Body of pancreas (tissue), 4 donors: Measurements from ENCODE around the gene STAT4.

Experiments used
- POLR2A ChIP-seq, 3 donors: fragments of 450-650 bp; IDR thresholded peaks; one replicate each; pipeline ENCODE4 v1.6.1; 2016; ENCODE audit warnings: antibody characterized with exemption in 3 of 3, mild to moderate bottlenecking in 2 of 3
- TF ChIP-seq, protein P1 (sequence below), 7 experiments: fragments of 450-650 bp in 4 of 7; fragments of 200-600 bp in 3 of 7; sonication (generic) in 3 of 7; IDR thresholded peaks; one replicate each; pipeline ENCODE4 v1.5.1; 2016 to 2019; ENCODE audit warnings: antibody characterized with exemption in 7 of 7

DNA sequence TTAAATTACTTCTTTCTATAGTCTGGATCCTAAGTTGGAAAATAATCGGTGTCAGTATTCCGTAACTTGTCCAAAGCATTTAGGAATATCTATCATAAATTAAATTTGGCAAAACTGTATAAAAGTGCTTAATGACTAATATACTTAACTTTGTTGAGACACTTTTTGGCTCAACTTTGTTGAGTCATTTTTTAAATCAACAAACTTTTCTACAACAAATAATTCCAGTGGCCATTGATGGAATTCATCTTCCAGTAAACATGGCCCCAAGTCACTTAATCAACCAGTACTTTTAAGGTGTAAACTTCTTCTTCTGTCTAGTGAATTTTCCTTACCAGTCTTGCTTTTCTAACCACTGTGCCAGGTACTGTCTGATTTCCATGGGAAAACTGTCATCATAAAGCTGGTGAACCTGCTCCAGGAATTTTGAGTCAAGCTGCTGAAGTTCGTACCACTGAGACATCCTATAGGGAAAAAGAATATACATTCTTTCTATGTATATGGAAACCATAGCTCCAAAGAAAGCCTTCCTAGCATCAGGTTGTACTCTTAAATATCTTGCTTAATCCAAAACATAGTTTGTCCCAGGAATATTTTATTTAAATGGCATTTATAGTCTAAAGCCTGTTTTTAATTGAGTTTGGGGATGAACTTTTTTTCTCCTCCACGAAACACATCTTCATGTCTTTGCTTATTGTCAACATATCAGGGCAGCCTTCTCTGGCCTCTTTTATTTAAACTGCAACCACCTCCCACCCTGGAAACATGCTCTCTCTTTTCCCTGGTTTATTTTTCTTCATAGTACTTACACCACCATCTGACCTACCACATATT lies 141.0 kb downstream of the STAT4 start:
- TF ChIP-seq POLR2A (IDR thresholded peaks at IDR 0.05), result no peak
- TF ChIP-seq, protein P1, sequence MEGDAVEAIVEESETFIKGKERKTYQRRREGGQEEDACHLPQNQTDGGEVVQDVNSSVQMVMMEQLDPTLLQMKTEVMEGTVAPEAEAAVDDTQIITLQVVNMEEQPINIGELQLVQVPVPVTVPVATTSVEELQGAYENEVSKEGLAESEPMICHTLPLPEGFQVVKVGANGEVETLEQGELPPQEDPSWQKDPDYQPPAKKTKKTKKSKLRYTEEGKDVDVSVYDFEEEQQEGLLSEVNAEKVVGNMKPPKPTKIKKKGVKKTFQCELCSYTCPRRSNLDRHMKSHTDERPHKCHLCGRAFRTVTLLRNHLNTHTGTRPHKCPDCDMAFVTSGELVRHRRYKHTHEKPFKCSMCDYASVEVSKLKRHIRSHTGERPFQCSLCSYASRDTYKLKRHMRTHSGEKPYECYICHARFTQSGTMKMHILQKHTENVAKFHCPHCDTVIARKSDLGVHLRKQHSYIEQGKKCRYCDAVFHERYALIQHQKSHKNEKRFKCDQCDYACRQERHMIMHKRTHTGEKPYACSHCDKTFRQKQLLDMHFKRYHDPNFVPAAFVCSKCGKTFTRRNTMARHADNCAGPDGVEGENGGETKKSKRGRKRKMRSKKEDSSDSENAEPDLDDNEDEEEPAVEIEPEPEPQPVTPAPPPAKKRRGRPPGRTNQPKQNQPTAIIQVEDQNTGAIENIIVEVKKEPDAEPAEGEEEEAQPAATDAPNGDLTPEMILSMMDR (IDR thresholded peaks at IDR 0.05), result no peak
